GM12878 (cell line): Measurements from ENCODE around the gene LTB4R. TPM values are rescaled to one million over a fixed set of nuclear protein-coding genes. Genes with fewer than 3 reads are reported as not detected.

Experiments
- ATAC-seq: fragments of 200-7000 bp; cut with Tn5 transposase; 3 replicates; pipeline ENCODE4 v1.9.1; 2020; ENCODE audit warnings: mild to moderate bottlenecking, moderate library complexity
- BruUV-seq: library from RNA; stranded (reverse); fragments of 400-500 nt; replicated peaks from 2 replicates; lab custom pipeline; 2021; lab: Mats Ljungman, UMichigan
- CTCF ChIA-PET: fragments of 300-600 bp; sonication (Branson Sonifier 250); formaldehyde crosslinking; extraction: SDS; loops from one replicate; lab custom pipeline; 2021; ENCODE audit warnings: inconsistent platforms; lab: Yijun Ruan, JAX
- POLR2A ChIA-PET: fragments of 350-600 bp; formaldehyde crosslinking; extraction: SDS; loops from one replicate; lab custom pipeline; 2021; ENCODE audit warnings: inconsistent platforms; lab: Charles Lee
- RAD21 ChIA-PET: fragments of 300-600 bp; sonication (Branson Sonifier 250); formaldehyde crosslinking; loops from one replicate; lab custom pipeline; 2023; ENCODE audit warnings: antibody characterized with exemption; ENCODE audit not compliant: unreplicated experiment; lab: Charles Lee
- SMC1A ChIA-PET: fragments of 300-600 bp; sonication (Branson Sonifier 250); formaldehyde crosslinking; loops from one replicate; lab custom pipeline; 2023; ENCODE audit not compliant: unreplicated experiment, uncharacterized antibody; lab: Charles Lee
- DNase-seq: peaks from one replicate; pipeline ENCODE4 v3.0.0-alpha.2; 2011; ENCODE audit warnings: low read depth, low spot score
- FAIRE-seq: peaks from 3 replicates; lab custom pipeline; 2011; peaks lifted over from hg19 to GRCh38; lab: Jason Lieb, UNC
- H2AFZ ChIP-seq: 2 replicates; pipeline ENCODE4 v1.6.0; 2011; ENCODE audit warnings: low read depth, low read length, control low read depth; ENCODE audit not compliant: control insufficient read depth
- H3K27ac ChIP-seq: 2 replicates; pipeline ENCODE4 v1.5.1; 2011; ENCODE audit warnings: control low read depth; ENCODE audit not compliant: control insufficient read depth, insufficient read depth
- H3K27me3 ChIP-seq, 2 experiments: replicated peaks in 1 of 2; 2 replicates each; pipeline versions ENCODE4 v1.6.0 to v1.6.1; 2011; ENCODE audit warnings: low read length in 1 of 2; ENCODE audit not compliant: control insufficient read depth in 2 of 2, insufficient read depth in 2 of 2
- H3K36me3 ChIP-seq, 2 experiments: 2 replicates each; pipeline ENCODE4 v1.5.1; 2011; ENCODE audit warnings: low read length in 1 of 2; ENCODE audit not compliant: control insufficient read depth in 2 of 2, insufficient read depth in 2 of 2
- H3K4me1 ChIP-seq: 2 replicates; pipeline ENCODE4 v1.6.1; 2011; ENCODE audit warnings: mild to moderate bottlenecking, low read length, moderate library complexity, mixed read lengths; ENCODE audit not compliant: control insufficient read depth, insufficient read depth
- H3K4me2 ChIP-seq: 2 replicates; pipeline ENCODE4 v1.6.0; 2011; ENCODE audit warnings: control low read depth; ENCODE audit not compliant: control insufficient read depth, insufficient read depth
- H3K4me3 ChIP-seq: fragments of 200-600 bp; sonication (generic); 2 replicates; pipeline ENCODE4 v1.5.1; 2016
- H3K79me2 ChIP-seq: 2 replicates; pipeline ENCODE4 v1.6.0; 2011; ENCODE audit warnings: low read length; ENCODE audit not compliant: control insufficient read depth, insufficient read depth
- H3K9ac ChIP-seq: 2 replicates; pipeline ENCODE4 v1.8.0; 2011; ENCODE audit warnings: low read length, control low read depth, mixed read lengths; ENCODE audit not compliant: control insufficient read depth, insufficient read depth
- H3K9me3 ChIP-seq: replicated peaks from 3 replicates; pipeline ENCODE4 v1.5.1; 2011; ENCODE audit warnings: mild to moderate bottlenecking, low read length; ENCODE audit not compliant: control insufficient read depth, insufficient read depth
- H4K20me1 ChIP-seq: 2 replicates; pipeline ENCODE4 v1.6.0; 2011; ENCODE audit not compliant: control insufficient read depth, insufficient read depth
- ATF7 ChIP-seq: fragments of 450-650 bp; IDR thresholded peaks from 2 replicates; pipeline ENCODE4 v1.6.1; 2016; ENCODE audit warnings: low read depth, mild to moderate bottlenecking
- CBFB ChIP-seq: IDR thresholded peaks from 2 replicates; pipeline ENCODE4 v1.6.1; 2016; ENCODE audit warnings: antibody characterized with exemption, low read depth
- EED ChIP-seq: sonication (generic); IDR thresholded peaks from 2 replicates; pipeline ENCODE4 v1.6.1; 2016; ENCODE audit warnings: antibody characterized with exemption, low read depth
- HDAC2 ChIP-seq: fragments of 200-600 bp; sonication (generic); IDR thresholded peaks from 2 replicates; pipeline ENCODE4 v1.6.1; 2017
- IKZF2 ChIP-seq, 2 experiments: fragments of 450-650 bp; IDR thresholded peaks; 2 replicates each; pipeline ENCODE4 v1.6.1; 2017; ENCODE audit warnings: mild to moderate bottlenecking in 2 of 2, moderate library complexity in 2 of 2
- NR2C1 ChIP-seq: fragments of 450-650 bp; IDR thresholded peaks from 2 replicates; pipeline ENCODE4 v1.6.1; 2017; ENCODE audit warnings: antibody characterized with exemption, mild to moderate bottlenecking, moderate library complexity
- RCOR1 ChIP-seq: conservative IDR thresholded peaks from 2 replicates; pipeline ENCODE4 v1.6.1; 2012; ENCODE audit warnings: low read depth, low read length, improper control_type of control experiment
- SP1 ChIP-seq: IDR thresholded peaks from one replicate; pipeline ENCODE4 v1.6.1; 2011; ENCODE audit warnings: low read depth, low read length
- SREBF1 ChIP-seq: IDR thresholded peaks from 2 replicates; pipeline ENCODE4 v1.6.1; 2012; ENCODE audit warnings: mild to moderate bottlenecking, low read length
- TBL1XR1 ChIP-seq: IDR thresholded peaks from 2 replicates; pipeline ENCODE4 v1.6.1; 2012; ENCODE audit warnings: low read depth, low read length, improper control_type of control experiment
- YY1 ChIP-seq: IDR thresholded peaks from 2 replicates; pipeline ENCODE4 v1.6.1; 2011; ENCODE audit warnings: low read depth, mild to moderate bottlenecking, low read length
- ZNF207 ChIP-seq: fragments of 450-650 bp; IDR thresholded peaks from 2 replicates; pipeline ENCODE4 v1.6.1; 2014; ENCODE audit warnings: antibody characterized with exemption, mild to moderate bottlenecking, borderline replicate concordance
- WGBS: methylation state at CpG from one replicate; pipeline ENCODE4 v1.1.6; 2016; ENCODE audit warnings: low lambda C conversion rate; ENCODE audit not compliant: insufficient replicate concordance, insufficient coverage; ENCODE audit errors: missing lambda C conversion rate; 5-methylcytosine and 5-hydroxymethylcytosine counted together
- in situ Hi-C: fragments of 300-500 bp; cut with MboI; formaldehyde crosslinking; loops from 9 replicates; pipeline ENCODE4 v1.14.3; 2018; ENCODE audit warnings: mixed read lengths
- intact Hi-C: fragments of 100-400 bp; cut with micrococcal nuclease; formaldehyde crosslinking; loops from one replicate; pipeline ENCODE4 v1.14.2; 2022; ENCODE audit not compliant: unreplicated experiment
- polyA plus RNA-seq, 11 experiments: library from polyadenylated mRNA; depleted of rRNA in 4 of 11; unstranded in 6 of 11; stranded (reverse) in 5 of 11; fragments of >200 nt; fragmentation: Nextera tagmentation in 4 of 11; fragmentation: Illumina TruSeq in 1 of 11; extraction: Ambion mirVana in 4 of 11; extraction: Trizol in 1 of 11; gene quantifications; 1 replicate in 1 of 11; 2 replicates in 10 of 11; pipeline versions ENCODE4 v1.2.1 to v1.2.3, GENCODE V29; 2011 to 2016; ENCODE audit warnings: inconsistent platforms in 2 of 11, missing spikeins in 2 of 11, low read depth in 1 of 11
- total RNA-seq, 4 experiments: library from RNA; depleted of rRNA in 3 of 4; stranded (reverse); fragments of >200 nt in 3 of 4; fragmentation: Illumina TruSeq in 1 of 4; extraction: Trizol in 1 of 4; gene quantifications; 2 replicates each; pipeline versions ENCODE4 v1.2.1 to v1.2.3, GENCODE V29; 2013 to 2021

The LTB4R gene
- total and polyA plus RNA-seq, 10 of the 15 experiments (the other 5 are each of a cell fraction or from before 2014, with no cell fraction given) = 1.2 to 14.0 (median 4.0) TPM

GRCh38 chr14:24363401-24363800, 52.1 kb downstream of the LTB4R start (continued):
- TF ChIP-seq SREBF1 = no peak
- no peak for TF ChIP-seq CBFB
- TF ChIP-seq IKZF2 (IDR thresholded peaks at IDR 0.05) = no peak

GRCh38 chr14:24364841-24365240, 53.5 kb downstream of the LTB4R start:
- no peak overlapping the region for H3K27ac ChIP-seq
- H3K79me2 ChIP-seq = no peaks in the 10 kb centered on the region
- ATAC-seq (no peak), DNase-seq (no peak), FAIRE-seq (no peak)
- TF ChIP-seq ATF7 = no peak
- TF ChIP-seq ZNF207 = no peak
- no peak for TF ChIP-seq YY1
- TF ChIP-seq NR2C1 = no peak
- TF ChIP-seq RCOR1 = no peak
- TF ChIP-seq SP1 = no peak
- no peak for TF ChIP-seq EED
- TF ChIP-seq HDAC2 = no peak
- no peak for TF ChIP-seq TBL1XR1
- BruUV-seq = no TSS peak
- H3K27me3 ChIP-seq = peaks cover 1 to 6% of the 10 kb centered on the region in 2 experiments
- H3K4me1 ChIP-seq = peaks cover 16% of the 10 kb centered on the region
- H3K9me3 ChIP-seq = no peaks in the 10 kb centered on the region
- no peaks in the 10 kb centered on the region for H4K20me1 ChIP-seq
- no peak overlapping the region for H2AFZ ChIP-seq
- H3K9ac ChIP-seq = no peak overlapping the region
- POLR2A ChIA-PET = interaction anchor here (0.7 to 2.3 kb wide), 3 partner anchors 33 to 77 kb away, joined by 3 to 61 read pairs (median 6); partner anchors contain the start of genes CBLN3 and KHNYN
- H3K4me3 ChIP-seq = no peak overlapping the region
- no peak overlapping the region for H3K4me2 ChIP-seq
- SMC1A ChIA-PET = interaction anchor here (0.6 to 2.3 kb wide), 15 partner anchors 9 to 77 kb away, joined by 3 to 79 read pairs (median 5); partner anchors contain the start of genes CBLN3, KHNYN, RIPK3 and SDR39U1
- no peaks in the 10 kb centered on the region for H3K36me3 ChIP-seq
- RAD21 ChIA-PET = interaction anchor here (1.2 to 2.3 kb wide), 6 partner anchors 25 to 72 kb away, joined by 5 to 122 read pairs (median 15); partner anchors contain the start of genes CBLN3, KHNYN and RIPK3
- CTCF ChIA-PET = interaction anchor here (0.8 to 2.3 kb wide), 19 partner anchors 9 to 77 kb away, joined by 3 to 163 read pairs (median 8); partner anchors contain the start of genes ADCY4, CBLN3, CIDEB and KHNYN
- in situ Hi-C loops (loop anchor here (5.0 kb wide), 1 partner anchor 67 kb away; no protein-coding TSS in a partner anchor), intact Hi-C loops (loop anchor here (1.0 to 5.0 kb wide), 3 partner anchors 33 to 66 kb away; no protein-coding TSS in a partner anchor)
- 85% methylated on average over 1 of the region's 1 CpG for WGBS
